Endothelial cell of umbilical vein (primary cell): ENCODE measurements around the gene LRRK2. TPM values are rescaled to one million over a fixed set of nuclear protein-coding genes. Genes with fewer than 3 reads are reported as not detected.

Experiments used
- BruUV-seq: library from RNA; stranded (reverse); fragments of 400-500 nt; replicated peaks from 2 replicates; lab custom pipeline; 2021; lab: Mats Ljungman, UMichigan
- CTCF ChIA-PET: fragments of 300-600, 350-600 bp; sonication (Branson Sonifier 250); formaldehyde crosslinking; loops from one replicate; lab custom pipeline; 2021; ENCODE audit warnings: antibody characterized with exemption, inconsistent platforms; lab: Charles Lee
- POLR2A ChIA-PET: fragments of 300-600, 350-600 bp; sonication (Branson Sonifier 250); formaldehyde crosslinking; loops from one replicate; lab custom pipeline; 2021; ENCODE audit warnings: antibody characterized with exemption, inconsistent platforms; lab: Charles Lee
- DNase-seq: peaks from one replicate; pipeline ENCODE4 v3.0.0-alpha.2; 2011; ENCODE audit warnings: low read depth, low spot score
- FAIRE-seq: peaks from 2 replicates; lab custom pipeline; 2011; peaks lifted over from hg19 to GRCh38; lab: Jason Lieb, UNC
- H2AFZ ChIP-seq: 2 replicates; pipeline ENCODE4 v1.6.0; 2012; ENCODE audit warnings: low read depth, low read length, control low read depth, inconsistent platforms
- H3K27ac ChIP-seq: 2 replicates; pipeline ENCODE4 v1.5.1; 2011; ENCODE audit warnings: low read depth, mild to moderate bottlenecking, control low read depth, low read length, moderate library complexity; ENCODE audit not compliant: insufficient read depth
- H3K27me3 ChIP-seq, 2 experiments: 2 replicates each; pipeline versions ENCODE4 v1.6.0 to v1.6.1; 2011; ENCODE audit warnings: low read length in 2 of 2, mixed read lengths in 1 of 2; ENCODE audit not compliant: control insufficient read depth in 2 of 2, insufficient read depth in 2 of 2
- H3K36me3 ChIP-seq, 2 experiments: 2 replicates in 1 of 2; 3 replicates in 1 of 2; pipeline ENCODE4 v1.5.1; 2011; ENCODE audit warnings: low read length in 2 of 2, mild to moderate bottlenecking in 1 of 2, moderate library complexity in 1 of 2; ENCODE audit not compliant: control insufficient read depth in 2 of 2, insufficient read depth in 2 of 2; ENCODE audit errors: extremely low read depth in 1 of 2
- H3K4me1 ChIP-seq: 3 replicates; pipeline ENCODE4 v1.5.1; 2011; ENCODE audit warnings: mild to moderate bottlenecking, low read length; ENCODE audit not compliant: control insufficient read depth, insufficient read depth; ENCODE audit errors: extremely low read depth
- H3K4me2 ChIP-seq: 2 replicates; pipeline ENCODE4 v1.6.1; 2011; ENCODE audit warnings: low read length, control low read depth, mixed read lengths; ENCODE audit not compliant: insufficient read depth
- H3K4me3 ChIP-seq, 3 experiments: fragments of 200-600 bp in 1 of 3; sonication (generic), shearing (Covaris generic) in 1 of 3; replicated peaks in 1 of 3; 2 replicates each; pipeline ENCODE4 v1.5.1; 2011 to 2016; ENCODE audit warnings: control low read depth in 3 of 3, low read length in 3 of 3, mild to moderate bottlenecking in 2 of 3, inconsistent platforms in 1 of 3, low read depth in 1 of 3, moderate library complexity in 1 of 3; ENCODE audit not compliant: insufficient read depth in 1 of 3
- H3K79me2 ChIP-seq: 2 replicates; pipeline ENCODE4 v1.6.0; 2012; ENCODE audit warnings: low read length, inconsistent platforms; ENCODE audit not compliant: control insufficient read depth, insufficient read depth
- H3K9ac ChIP-seq: replicated peaks from 2 replicates; pipeline ENCODE3; 2011; ENCODE audit warnings: low read length, control low read depth; ENCODE audit not compliant: insufficient read depth; ENCODE audit errors: extremely low read depth
- H3K9me1 ChIP-seq: replicated peaks from 3 replicates; pipeline ENCODE4 v1.6.0; 2011; ENCODE audit warnings: mild to moderate bottlenecking, low read length; ENCODE audit not compliant: control insufficient read depth, insufficient read depth; ENCODE audit errors: extremely low read depth
- H3K9me3 ChIP-seq: replicated peaks from 2 replicates; pipeline ENCODE4 v1.5.1; 2012; ENCODE audit warnings: low read length, inconsistent platforms; ENCODE audit not compliant: control insufficient read depth, insufficient read depth
- H4K20me1 ChIP-seq: replicated peaks from 2 replicates; pipeline ENCODE3; 2011; ENCODE audit warnings: mild to moderate bottlenecking, low read length; ENCODE audit not compliant: control insufficient read depth, insufficient read depth; ENCODE audit errors: extremely low read depth
- CTCF ChIP-seq, 2 donors: IDR thresholded peaks; 1 replicate in 1 of 2; 2 replicates in 1 of 2; pipeline ENCODE4 v1.5.1; 2011; ENCODE audit warnings: low read length in 2 of 2, mild to moderate bottlenecking in 2 of 2, moderate library complexity in 2 of 2, control low read depth in 1 of 2, inconsistent platforms in 1 of 2, low read depth in 1 of 2; ENCODE audit not compliant: insufficient read depth in 1 of 2; ENCODE audit errors: extremely low read depth in 1 of 2
- FOS ChIP-seq: IDR thresholded peaks from 2 replicates; pipeline ENCODE4 v1.6.1; 2011; ENCODE audit warnings: mild to moderate bottlenecking, low read length, moderate library complexity, borderline replicate concordance; ENCODE audit not compliant: insufficient read depth
- GATA2 ChIP-seq: IDR thresholded peaks from 2 replicates; pipeline ENCODE4 v1.7.0; 2011; ENCODE audit warnings: low read depth, mild to moderate bottlenecking, moderate library complexity, mixed read lengths, low read length; ENCODE audit not compliant: insufficient read length, insufficient read depth
- MAX ChIP-seq: IDR thresholded peaks from 2 replicates; pipeline ENCODE4 v1.6.1; 2011; ENCODE audit not compliant: insufficient read depth, insufficient read length
- MYC ChIP-seq: IDR thresholded peaks from one replicate; pipeline ENCODE4 v1.6.1; 2011; ENCODE audit warnings: mild to moderate bottlenecking, low read depth, low read length
- POLR2A ChIP-seq: IDR thresholded peaks from 2 replicates; pipeline ENCODE4 v1.6.1; 2012; ENCODE audit warnings: low read depth, mild to moderate bottlenecking, control low read depth, low read length
- POLR2AphosphoS5 ChIP-seq: IDR thresholded peaks from 2 replicates; pipeline ENCODE4 v1.6.1; 2012; ENCODE audit warnings: low read depth, mild to moderate bottlenecking, control low read depth, low read length, moderate library complexity; ENCODE audit not compliant: insufficient read depth
- dilution Hi-C: fragments of 300-500 bp; cut with MboI; formaldehyde crosslinking; loops from one replicate; pipeline ENCODE4 v1.15.0; 2019; ENCODE audit warnings: low sequenced_read_pairs; ENCODE audit not compliant: extremely low pct_ligation_motif_present
- intact Hi-C: fragments of 100-400 bp; cut with micrococcal nuclease; formaldehyde crosslinking; loops from one replicate; pipeline ENCODE4 v1.10.0; 2022
- polyA plus RNA-seq, 4 experiments: library from polyadenylated mRNA; depleted of rRNA in 3 of 4; stranded (reverse) in 3 of 4; unstranded in 1 of 4; fragments of >200 nt; gene quantifications; 2 replicates each; pipeline versions ENCODE4 v1.2.1 to v1.2.3, GENCODE V29; 2011 to 2012; ENCODE audit warnings: missing spikeins in 1 of 4
- total RNA-seq: library from RNA; stranded (reverse); gene quantifications from 2 replicates; pipeline ENCODE4 v1.2.3, GENCODE V29; 2021

LRRK2 gene
- total and polyA plus RNA-seq, 2 donors (not counting 3 experiments of a cell fraction or from before 2014, with no cell fraction given): 0.26 to 2.2 TPM

GRCh38 chr12:40228727-40229126, 3.9 kb downstream of the LRRK2 start:
- FAIRE-seq (no peak), DNase-seq (no peak)
- dilution Hi-C loops (no loop called here), intact Hi-C loops (no loop called here)
- POLR2A ChIA-PET: no interaction called here
- CTCF ChIA-PET: interaction anchor here (1.3 kb wide), 1 partner anchor 11 kb away, joined by 3 read pairs; no protein-coding TSS in a partner anchor
- no peaks in the 10 kb centered on the region for H3K9me3 ChIP-seq
- H3K9me1 ChIP-seq: peaks cover 2% of the 10 kb centered on the region
- peaks cover 20% of the 10 kb centered on the region for H3K4me1 ChIP-seq
- no peak overlapping the region for H3K4me2 ChIP-seq
- no TSS peak for BruUV-seq
- no peaks in the 10 kb centered on the region for H3K27me3 ChIP-seq
- no peak overlapping the region for H3K4me3 ChIP-seq
- no peaks in the 10 kb centered on the region for H4K20me1 ChIP-seq
- TF ChIP-seq FOS (no peak), GATA2 (no peak), POLR2AphosphoS5 (no peak), MYC (no peak), MAX (no peak), CTCF (IDR thresholded peaks at IDR 0.05; ENCODE audit: extremely low read depth in 1 of 2, insufficient read depth in 1 of 2, low read depth in 1 of 2, low read length in 2 of 2) (no peak), POLR2A (no peak)
- H3K79me2 ChIP-seq: no peaks in the 10 kb centered on the region
- no peaks in the 10 kb centered on the region for H3K36me3 ChIP-seq
- H2AFZ ChIP-seq: no peak overlapping the region
- H3K27ac ChIP-seq: no peak overlapping the region
- H3K9ac ChIP-seq: no peak overlapping the region
